GM12874 (cell line): ENCODE data around the gene ABCC1.

Experiments used
- TF ChIP-seq, protein P1 (sequence below): IDR thresholded peaks from 2 replicates; pipeline ENCODE4 v1.5.1; 2011; ENCODE audit warnings: low read depth, mild to moderate bottlenecking, control low read depth, low read length, moderate library complexity; ENCODE audit not compliant: insufficient read depth

ABCC1 gene

DNA sequence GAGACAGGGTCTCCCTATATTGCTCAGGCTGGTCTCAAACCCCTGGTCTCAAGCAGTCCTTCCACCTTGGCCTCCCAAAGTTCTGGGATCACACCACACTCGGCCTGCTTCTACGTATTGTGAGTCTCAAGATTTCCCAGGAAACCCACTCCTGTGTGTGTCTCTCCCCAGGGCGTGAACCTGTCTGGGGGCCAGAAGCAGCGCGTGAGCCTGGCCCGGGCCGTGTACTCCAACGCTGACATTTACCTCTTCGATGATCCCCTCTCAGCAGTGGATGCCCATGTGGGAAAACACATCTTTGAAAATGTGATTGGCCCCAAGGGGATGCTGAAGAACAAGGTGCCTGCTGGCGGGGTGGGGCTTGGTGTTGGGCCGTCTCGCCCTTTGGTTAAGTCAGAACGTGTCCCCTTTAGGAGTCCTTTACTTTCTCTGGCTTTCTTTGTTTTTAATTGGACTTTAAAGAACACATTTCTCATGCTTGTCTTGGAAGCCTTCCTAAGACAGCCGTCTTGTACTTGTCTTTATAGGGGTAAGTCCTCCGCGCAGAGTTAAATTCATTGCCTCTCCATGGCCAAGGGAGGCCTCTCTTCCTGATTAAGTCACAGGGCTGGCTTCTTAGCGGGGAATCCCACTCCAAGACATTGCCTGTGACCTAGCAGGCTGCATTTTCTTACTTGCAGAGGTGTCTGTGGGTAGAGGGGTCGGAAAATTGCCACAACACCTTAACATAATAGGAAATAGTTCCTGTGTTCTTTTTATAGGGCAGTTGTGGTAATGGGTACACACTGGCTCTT, 137.4 kb downstream of the ABCC1 start:
- TF ChIP-seq, protein P1, sequence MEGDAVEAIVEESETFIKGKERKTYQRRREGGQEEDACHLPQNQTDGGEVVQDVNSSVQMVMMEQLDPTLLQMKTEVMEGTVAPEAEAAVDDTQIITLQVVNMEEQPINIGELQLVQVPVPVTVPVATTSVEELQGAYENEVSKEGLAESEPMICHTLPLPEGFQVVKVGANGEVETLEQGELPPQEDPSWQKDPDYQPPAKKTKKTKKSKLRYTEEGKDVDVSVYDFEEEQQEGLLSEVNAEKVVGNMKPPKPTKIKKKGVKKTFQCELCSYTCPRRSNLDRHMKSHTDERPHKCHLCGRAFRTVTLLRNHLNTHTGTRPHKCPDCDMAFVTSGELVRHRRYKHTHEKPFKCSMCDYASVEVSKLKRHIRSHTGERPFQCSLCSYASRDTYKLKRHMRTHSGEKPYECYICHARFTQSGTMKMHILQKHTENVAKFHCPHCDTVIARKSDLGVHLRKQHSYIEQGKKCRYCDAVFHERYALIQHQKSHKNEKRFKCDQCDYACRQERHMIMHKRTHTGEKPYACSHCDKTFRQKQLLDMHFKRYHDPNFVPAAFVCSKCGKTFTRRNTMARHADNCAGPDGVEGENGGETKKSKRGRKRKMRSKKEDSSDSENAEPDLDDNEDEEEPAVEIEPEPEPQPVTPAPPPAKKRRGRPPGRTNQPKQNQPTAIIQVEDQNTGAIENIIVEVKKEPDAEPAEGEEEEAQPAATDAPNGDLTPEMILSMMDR, result no peak

- TF ChIP-seq, protein P1, result no peak
Measured at GRCh38 chr16:16090238-16090637, 140.8 kb downstream of the ABCC1 start.

GRCh38 chr16:16092925-16093627, 143.7 kb downstream of the ABCC1 start:
- TF ChIP-seq, protein P1, result no peak

DNA sequence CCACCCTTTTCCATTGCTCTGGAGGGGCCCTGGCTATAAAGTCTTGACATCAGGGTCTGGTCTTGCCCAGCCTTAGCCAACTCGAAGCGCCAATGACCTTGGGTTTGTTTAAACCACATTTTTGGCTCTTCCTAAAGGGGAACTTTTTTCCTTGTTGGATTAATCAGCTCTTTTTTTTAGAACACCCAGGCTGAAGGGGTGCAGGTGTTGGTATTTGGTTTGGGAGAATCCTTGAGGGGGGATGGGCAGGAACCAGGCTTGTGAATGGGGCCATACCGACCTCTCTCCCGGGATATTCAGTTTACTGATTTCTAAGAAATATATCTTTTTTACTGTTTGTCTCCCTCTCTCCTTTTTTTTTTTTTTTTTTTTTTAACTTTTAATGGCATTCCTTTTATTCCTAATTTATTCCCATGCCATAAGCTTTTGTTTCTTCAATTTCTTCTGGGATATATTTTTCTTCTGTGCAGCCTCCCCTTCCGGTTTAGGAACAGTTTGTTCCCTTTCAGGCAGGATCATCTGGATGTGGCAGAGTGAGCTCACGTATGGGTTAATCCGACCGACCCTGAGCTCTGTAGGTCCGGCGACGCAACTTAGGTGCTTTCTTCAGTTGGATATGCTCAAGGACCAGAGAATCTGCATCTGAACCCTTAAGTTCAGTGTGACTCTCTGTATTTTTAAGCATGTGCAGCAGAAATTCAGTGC, 144.4 kb downstream of the ABCC1 start:
- TF ChIP-seq, protein P1, result no peak

- TF ChIP-seq, protein P1, result no peak
Measured at GRCh38 chr16:16095646-16096045, 146.2 kb downstream of the ABCC1 start.

GRCh38 chr16:16096121-16096857, 146.9 kb downstream of the ABCC1 start:
- TF ChIP-seq, protein P1, result no peak
